Testis (tissue), 3 donors: Measurements from ENCODE around the gene SDCBP2. TPM values are rescaled to one million over a fixed set of nuclear protein-coding genes. Genes with fewer than 3 reads are reported as not detected.

Experiments used
- DNase-seq: peaks from one replicate; pipeline ENCODE4 v3.0.0-alpha.2; 2019
- H3K27ac ChIP-seq, 2 donors: fragments of 200-600 bp; sonication (generic); one replicate each; pipeline ENCODE4 v1.5.1; 2019
- H3K27me3 ChIP-seq: fragments of 200-600 bp; sonication (generic); one replicate; pipeline ENCODE4 v1.5.1; 2019
- H3K36me3 ChIP-seq: fragments of 200-600 bp; sonication (generic); one replicate; pipeline ENCODE4 v1.5.1; 2017; ENCODE audit warnings: low read depth; ENCODE audit errors: missing control alignments
- H3K4me1 ChIP-seq: fragments of 200-600 bp; sonication (generic); one replicate; pipeline ENCODE4 v1.5.1; 2019
- H3K4me3 ChIP-seq, 2 donors: fragments of 200-600 bp; sonication (generic); one replicate each; pipeline ENCODE4 v1.5.1; 2017 to 2019
- H3K9me3 ChIP-seq: fragments of 200-600 bp; sonication (generic); one replicate; pipeline ENCODE4 v1.5.1; 2017
- POLR2A ChIP-seq: fragments of 450-650 bp; IDR thresholded peaks from one replicate; pipeline ENCODE4 v1.6.1; 2017; ENCODE audit warnings: antibody characterized with exemption, mild to moderate bottlenecking, moderate library complexity
- WGBS, 2 donors: methylation state at CpG; one replicate each; pipeline ENCODE4 v1.1.5; 2018; 5-methylcytosine and 5-hydroxymethylcytosine counted together
- intact Hi-C: fragments of 100-400 bp; cut with DNase I; formaldehyde crosslinking; loops from one replicate; pipeline ENCODE4 v1.15.1; 2023; ENCODE audit warnings: low total_unique reads
- polyA plus RNA-seq: library from polyadenylated mRNA; stranded (reverse); fragments of 350-450 nt; fragmentation: Illumina TruSeq; extraction: RNeasy Lipid Tissue Mini Kit (QIAGEN cat#74804); gene quantifications from one replicate; pipeline ENCODE4 v1.2.3, GENCODE V29; 2014; ENCODE audit warnings: low read depth, low replicate concordance; ENCODE audit not compliant: insufficient read depth
- total RNA-seq, 2 donors: library from RNA; depleted of rRNA; stranded (reverse); fragments of >200 nt; gene quantifications; one replicate each; pipeline ENCODE4 v1.2.3, GENCODE V29; 2016
- TF ChIP-seq, protein P1 (sequence below), 3 experiments: fragments of 450-650 bp in 2 of 3; fragments of 200-600 bp in 1 of 3; sonication (generic) in 1 of 3; IDR thresholded peaks; one replicate each; pipeline ENCODE4 v1.5.1; 2016 to 2019; ENCODE audit warnings: antibody characterized with exemption in 3 of 3, mild to moderate bottlenecking in 2 of 3, moderate library complexity in 1 of 3

Gene SDCBP2
- total and polyA plus RNA-seq, 3 donors from 2014 or later, result 5.5 to 10.9 (median 6.4) TPM

DNA sequence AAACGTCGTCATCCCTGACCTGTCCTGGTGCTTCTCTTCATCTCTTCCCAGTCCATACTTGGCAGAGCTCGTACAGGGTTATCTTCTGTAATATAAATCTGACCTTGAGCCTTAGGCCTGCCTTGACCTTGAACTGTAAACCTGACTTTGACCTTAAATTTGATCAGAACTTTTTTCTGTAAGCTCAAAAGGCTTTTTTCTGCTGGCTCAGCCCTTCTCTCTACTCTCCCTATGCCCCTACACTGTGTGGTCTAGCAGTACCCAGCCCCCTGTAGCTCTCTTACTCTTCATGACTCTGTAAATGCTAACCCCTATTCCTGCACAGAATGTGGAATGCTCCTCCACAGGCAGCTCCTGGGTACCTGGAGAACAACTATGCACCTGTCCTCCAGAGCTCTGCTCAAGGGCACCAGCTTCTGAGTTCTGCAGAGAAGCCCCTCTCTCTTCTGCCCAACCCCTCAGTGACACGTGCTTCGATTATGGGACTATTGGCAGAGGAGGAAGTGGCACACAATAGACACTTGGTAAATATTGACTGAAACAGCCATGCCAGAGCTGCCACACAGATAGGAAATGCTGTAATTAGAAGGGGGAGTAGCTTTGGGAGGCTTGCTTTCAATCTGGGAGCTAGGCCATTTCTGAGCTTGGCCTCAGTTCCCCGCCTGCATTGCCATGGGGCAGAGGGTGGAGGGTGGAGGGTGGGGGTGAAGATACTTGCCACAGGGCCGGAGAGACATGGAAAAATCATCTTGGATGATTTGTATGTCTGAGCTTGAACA is 47.5 kb downstream of the SDCBP2 start:
- DNase-seq, result peak; percentile 4
- 68 to 72% methylated on average over 7 of the region's 7 CpGs for WGBS, 2 donors
- no peak overlapping the region for H3K4me3 ChIP-seq
- H3K36me3 ChIP-seq, result no peaks in the 10 kb centered on the region
- no peaks in the 10 kb centered on the region for H3K4me1 ChIP-seq
- TF ChIP-seq POLR2A, result no peak
- TF ChIP-seq, protein P1, sequence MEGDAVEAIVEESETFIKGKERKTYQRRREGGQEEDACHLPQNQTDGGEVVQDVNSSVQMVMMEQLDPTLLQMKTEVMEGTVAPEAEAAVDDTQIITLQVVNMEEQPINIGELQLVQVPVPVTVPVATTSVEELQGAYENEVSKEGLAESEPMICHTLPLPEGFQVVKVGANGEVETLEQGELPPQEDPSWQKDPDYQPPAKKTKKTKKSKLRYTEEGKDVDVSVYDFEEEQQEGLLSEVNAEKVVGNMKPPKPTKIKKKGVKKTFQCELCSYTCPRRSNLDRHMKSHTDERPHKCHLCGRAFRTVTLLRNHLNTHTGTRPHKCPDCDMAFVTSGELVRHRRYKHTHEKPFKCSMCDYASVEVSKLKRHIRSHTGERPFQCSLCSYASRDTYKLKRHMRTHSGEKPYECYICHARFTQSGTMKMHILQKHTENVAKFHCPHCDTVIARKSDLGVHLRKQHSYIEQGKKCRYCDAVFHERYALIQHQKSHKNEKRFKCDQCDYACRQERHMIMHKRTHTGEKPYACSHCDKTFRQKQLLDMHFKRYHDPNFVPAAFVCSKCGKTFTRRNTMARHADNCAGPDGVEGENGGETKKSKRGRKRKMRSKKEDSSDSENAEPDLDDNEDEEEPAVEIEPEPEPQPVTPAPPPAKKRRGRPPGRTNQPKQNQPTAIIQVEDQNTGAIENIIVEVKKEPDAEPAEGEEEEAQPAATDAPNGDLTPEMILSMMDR (IDR thresholded peaks at IDR 0.05), result no peak
- no peak overlapping the region for H3K27ac ChIP-seq
- no peaks in the 10 kb centered on the region for H3K27me3 ChIP-seq
- H3K9me3 ChIP-seq, result no peaks in the 10 kb centered on the region
- intact Hi-C loops, result no loop called here

DNA sequence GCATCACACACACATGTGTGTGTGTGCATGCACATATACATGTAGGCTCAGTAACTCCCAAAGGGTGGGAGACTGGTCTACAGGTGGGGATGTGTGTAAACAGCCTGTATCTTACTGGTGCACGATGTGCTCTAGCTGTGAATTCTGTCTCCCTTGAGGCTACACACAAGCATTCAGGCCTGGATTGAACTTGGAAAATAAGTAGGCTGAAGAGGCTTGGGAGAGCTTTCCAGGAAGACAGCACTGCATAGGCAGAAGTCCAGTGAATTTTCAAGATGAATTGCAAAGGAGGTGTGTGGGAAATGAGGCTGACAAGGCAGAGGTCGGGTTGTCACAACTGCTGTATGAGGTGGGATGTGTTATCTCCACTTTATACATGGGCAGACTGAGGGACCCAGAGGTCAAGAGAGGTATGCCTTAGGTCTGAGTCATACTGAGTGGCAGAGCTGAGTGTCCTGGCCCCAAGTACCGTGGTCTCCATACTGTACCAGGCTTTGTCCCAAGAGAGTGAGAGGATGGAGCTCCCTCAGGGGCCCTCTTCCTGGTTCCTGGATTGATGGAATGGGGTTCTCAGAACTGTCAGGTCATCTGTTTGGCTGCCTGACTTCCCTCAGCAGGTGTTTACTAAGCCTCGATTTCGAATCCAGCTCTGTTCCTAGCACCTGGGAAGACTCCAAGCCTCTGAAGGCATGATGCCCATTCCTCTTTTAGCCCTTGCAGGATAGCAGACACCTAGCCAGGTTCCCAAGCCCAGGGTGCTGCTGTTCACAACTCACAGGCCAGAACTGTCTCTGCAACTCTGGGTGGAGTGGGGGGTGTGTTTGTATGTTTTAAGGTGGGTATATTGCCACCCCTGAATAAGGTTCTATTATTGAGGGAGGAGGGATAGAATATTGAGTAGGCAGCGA is 48.5 kb downstream of the SDCBP2 start:
- peak; percentile 4 for DNase-seq
- intact Hi-C loops, result no loop called here

DNA sequence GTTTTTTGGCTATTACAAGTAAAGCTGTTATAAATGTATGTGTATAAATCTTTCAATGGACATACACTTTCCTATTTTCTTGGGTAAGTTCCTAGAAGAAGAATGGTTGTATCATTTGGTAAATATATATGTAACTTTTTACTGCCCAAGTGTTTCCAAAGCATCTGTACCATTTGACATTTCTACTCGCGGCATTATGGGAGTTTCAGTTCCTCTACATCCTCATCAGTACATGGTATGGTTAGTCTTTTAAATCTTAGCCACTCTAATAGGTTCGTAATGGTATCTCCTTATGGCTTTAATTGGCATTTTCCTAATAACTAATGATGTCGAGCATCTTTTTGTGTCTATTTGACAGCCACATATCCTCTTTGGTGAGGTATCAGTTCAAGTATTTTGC is 49.9 kb downstream of the SDCBP2 start:
- Histone ChIP-seq H3K27me3 (no peaks in the 10 kb centered on the region), H3K9me3 (no peaks in the 10 kb centered on the region), H3K4me1 (no peaks in the 10 kb centered on the region), H3K36me3 (no peaks in the 10 kb centered on the region), H3K4me3 (no peak overlapping the region), H3K27ac (no peak overlapping the region)
- no peak for DNase-seq
- intact Hi-C loops, result no loop called here
- no peak for TF ChIP-seq POLR2A
- TF ChIP-seq, protein P1 (IDR thresholded peaks at IDR 0.05), result no peak
- WGBS, 2 donors, result 88 to 97% methylated on average over 4 of the region's 4 CpGs

More for the DNA sequence above, 48.5 kb downstream of the SDCBP2 start:
- Histone ChIP-seq H3K4me1 (no peaks in the 10 kb centered on the region), H3K36me3 (no peaks in the 10 kb centered on the region), H3K27me3 (no peaks in the 10 kb centered on the region), H3K4me3 (no peak overlapping the region), H3K9me3 (no peaks in the 10 kb centered on the region), H3K27ac (no peak overlapping the region)
- TF ChIP-seq POLR2A, result no peak
- TF ChIP-seq, protein P1 (IDR thresholded peaks at IDR 0.05), result no peak
- 66 to 78% methylated on average over 5 to 6 of the region's 6 CpGs for WGBS, 2 donors

DNA sequence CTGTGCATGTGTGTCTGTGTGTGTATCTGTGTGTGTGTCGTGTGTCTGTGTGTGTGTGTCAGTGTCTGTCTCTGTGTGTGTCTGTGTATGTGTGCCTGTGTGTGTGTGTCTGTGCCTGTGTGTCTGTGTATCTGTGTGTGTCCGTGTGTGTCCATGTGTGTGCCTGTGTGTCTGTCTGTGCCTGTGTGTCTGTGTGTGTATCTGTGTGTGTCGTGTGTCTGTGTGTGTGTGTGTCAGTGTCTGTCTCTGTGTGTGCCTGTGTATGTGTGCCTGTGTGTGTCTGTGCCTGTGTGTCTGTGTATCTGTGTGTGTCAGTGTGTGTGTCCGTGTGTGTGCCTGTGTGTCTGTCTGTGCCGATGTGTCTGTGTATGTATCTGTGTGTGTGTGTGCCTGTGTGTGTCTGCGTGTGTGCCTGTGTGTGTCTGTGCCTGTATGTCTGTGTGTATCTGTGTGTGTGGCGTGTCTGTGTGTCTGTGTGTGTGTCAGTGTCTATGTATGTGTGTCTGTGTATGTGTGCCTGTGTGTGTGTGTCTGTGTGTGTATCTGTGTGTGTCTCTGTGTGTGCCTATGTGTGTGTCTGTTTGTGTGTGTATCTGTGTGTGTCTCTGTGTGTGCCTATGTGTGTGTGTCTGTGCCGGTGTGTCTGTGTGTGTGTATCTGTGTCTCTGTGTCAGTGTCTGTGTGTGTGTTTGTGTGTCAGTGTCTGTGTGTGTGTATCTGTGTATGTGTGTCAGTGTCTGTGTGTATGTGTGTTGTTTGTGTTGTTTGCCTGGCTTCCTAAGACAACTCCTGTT is 51.2 kb downstream of the SDCBP2 start:
- Histone ChIP-seq H3K4me1 (no peaks in the 10 kb centered on the region), H3K27ac (no peak overlapping the region), H3K27me3 (no peaks in the 10 kb centered on the region), H3K4me3 (no peak overlapping the region), H3K36me3 (no peaks in the 10 kb centered on the region), H3K9me3 (no peaks in the 10 kb centered on the region)
- TF ChIP-seq, protein P1 (IDR thresholded peaks at IDR 0.05), result no peak
- TF ChIP-seq POLR2A, result no peak
- peak; percentile 4 for DNase-seq
- intact Hi-C loops, result no loop called here
- WGBS, 2 donors, result 83 to 92% methylated on average over 6 to 8 of the region's 8 CpGs
